ENCODE results near the gene TGM1.
A peak's percentile ranks its signal among the peaks of the same experiment; 100 is the strongest.

The TGM1 gene

DNA sequence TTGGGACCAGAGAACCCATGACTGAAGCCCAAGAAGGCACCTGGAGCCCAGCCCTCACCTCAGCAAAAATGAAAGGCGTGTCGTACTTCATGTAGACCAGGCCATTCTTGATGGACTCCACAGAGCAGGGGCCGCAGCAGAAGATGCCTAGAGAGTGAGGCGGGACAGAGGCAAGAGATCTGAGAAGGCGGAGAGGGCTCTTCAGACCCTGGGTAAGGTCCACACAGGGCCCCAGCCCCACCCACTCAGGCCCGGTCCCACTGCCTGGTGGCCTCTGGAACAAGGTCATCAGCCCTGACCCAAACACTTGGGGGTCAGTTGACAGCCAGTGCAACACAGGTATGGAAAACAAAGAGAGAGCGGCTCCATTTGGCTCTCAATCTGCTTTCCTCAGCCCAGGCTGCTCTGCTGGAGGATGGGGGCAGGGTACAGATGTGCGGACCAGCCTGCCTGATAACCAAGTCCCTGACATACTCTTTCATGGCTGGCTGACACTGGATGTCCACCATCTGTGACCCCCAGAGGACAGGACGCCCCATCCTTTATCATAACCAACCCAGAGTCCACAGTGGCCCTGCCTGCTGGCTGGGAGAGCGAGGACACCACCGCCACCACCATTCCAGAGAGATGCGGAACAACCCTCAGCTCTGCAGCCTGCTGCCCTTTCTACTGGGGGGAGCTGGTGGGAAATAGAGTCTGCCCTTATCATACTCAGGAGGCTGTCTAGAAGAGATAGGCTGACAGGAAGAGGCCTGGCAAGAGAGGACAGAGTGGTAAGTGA is 6.9 kb downstream of the TGM1 start:
- H3K9me3 ChIP-seq (ENCODE audit: control insufficient read depth in 5 of 5, low read length in 5 of 5) = no peaks in the 10 kb centered on the region
- H3K4me3 ChIP-seq (ENCODE audit: low read depth in 1 of 5, low read length in 5 of 5) = no peak overlapping the region
- peaks cover 1 to 48% (median 37%) of the 10 kb centered on the region in 5 donors for H3K4me1 ChIP-seq (ENCODE audit: control insufficient read depth in 5 of 5, insufficient read depth in 5 of 5, low read length in 5 of 5)
- no peak overlapping the region for H3K27ac ChIP-seq (ENCODE audit: low read depth, low read length)
- H3K9ac ChIP-seq (ENCODE audit: low read length in 5 of 5) = no peak overlapping the region
- H3K36me3 ChIP-seq (ENCODE audit: control insufficient read depth in 5 of 5, insufficient read depth in 5 of 5, low read length in 5 of 5) = peaks cover 0 to 23% (median 9%) of the 10 kb centered on the region in 5 donors
- no peaks in the 10 kb centered on the region for H3K27me3 ChIP-seq (ENCODE audit: control insufficient read depth in 5 of 5, insufficient read depth in 4 of 5, low read length in 5 of 5)

DNA sequence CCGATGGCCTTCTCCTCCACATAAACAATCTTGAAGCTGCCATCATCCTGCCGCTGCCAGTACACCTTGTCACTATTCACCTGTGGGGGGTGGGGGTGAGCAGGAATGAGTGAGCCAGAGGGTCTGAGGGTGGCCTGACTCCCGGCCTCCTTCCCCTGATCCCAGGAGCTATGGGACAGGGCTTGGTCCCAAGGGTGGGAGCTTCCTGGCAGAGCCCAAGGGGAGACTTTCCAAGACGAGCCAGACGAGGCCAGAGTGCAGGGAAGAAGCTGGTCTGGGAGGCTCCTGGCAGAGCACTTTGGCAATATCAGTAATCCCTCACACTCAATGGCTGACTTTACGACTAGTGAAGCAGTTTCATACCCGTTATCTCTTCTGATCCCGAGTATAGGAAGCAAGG is 7.5 kb downstream of the TGM1 start:
- no peak overlapping the region for H3K4me3 ChIP-seq (ENCODE audit: low read depth in 1 of 5, low read length in 5 of 5)
- peaks cover 0 to 21% (median 9%) of the 10 kb centered on the region in 5 donors for H3K36me3 ChIP-seq (ENCODE audit: control insufficient read depth in 5 of 5, insufficient read depth in 5 of 5, low read length in 5 of 5)
- no peak overlapping the region for H3K27ac ChIP-seq (ENCODE audit: low read depth, low read length)
- no peaks in the 10 kb centered on the region for H3K9me3 ChIP-seq (ENCODE audit: control insufficient read depth in 5 of 5, low read length in 5 of 5)
- H3K27me3 ChIP-seq (ENCODE audit: control insufficient read depth in 5 of 5, insufficient read depth in 4 of 5, low read length in 5 of 5) = no peaks in the 10 kb centered on the region
- H3K4me1 ChIP-seq (ENCODE audit: control insufficient read depth in 5 of 5, insufficient read depth in 5 of 5, low read length in 5 of 5) = peaks cover 1 to 48% (median 37%) of the 10 kb centered on the region in 5 donors
- no peak overlapping the region for H3K9ac ChIP-seq (ENCODE audit: low read length in 5 of 5)

DNA sequence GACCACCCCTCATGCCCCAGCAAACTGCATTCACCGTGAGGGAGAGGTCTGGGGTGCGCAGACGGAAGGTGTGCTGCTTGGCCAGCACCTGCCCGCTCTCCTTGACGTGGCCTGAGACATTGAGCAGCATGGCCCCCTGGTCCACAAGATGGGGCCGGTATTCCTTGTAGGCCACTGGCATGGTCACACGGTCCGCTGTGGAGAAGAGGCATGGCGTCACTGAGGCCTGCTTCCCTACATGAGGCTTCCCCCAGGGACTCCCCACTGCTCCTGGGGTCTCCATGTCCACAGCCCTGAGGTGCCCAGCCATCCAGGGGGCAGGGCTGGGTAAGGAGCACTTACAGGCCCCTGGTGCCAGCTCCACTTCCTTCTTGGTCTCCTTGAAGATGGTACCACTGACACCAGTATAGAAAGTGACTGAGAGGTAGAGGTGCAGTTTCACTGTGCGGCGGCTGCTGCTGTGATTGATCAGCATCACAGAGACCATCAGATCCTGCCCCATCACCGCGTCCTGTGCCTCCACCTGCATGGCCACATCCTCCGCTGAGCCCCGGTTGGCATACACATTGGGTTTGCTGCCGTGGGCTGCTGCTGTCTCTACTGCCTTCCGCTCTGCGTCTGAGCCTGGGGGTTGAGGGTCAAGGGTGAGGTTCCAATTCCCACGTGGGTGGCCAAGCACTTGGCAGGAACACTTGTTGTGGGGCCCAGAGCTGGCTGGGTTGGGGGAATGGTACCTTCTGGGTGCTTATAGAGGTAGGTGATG is 8.2 kb downstream of the TGM1 start:
- Histone ChIP-seq H3K9ac (ENCODE audit: low read length in 5 of 5) (no peak overlapping the region), H3K4me1 (ENCODE audit: control insufficient read depth in 5 of 5, insufficient read depth in 5 of 5, low read length in 5 of 5) (peaks cover 1 to 48% (median 37%) of the 10 kb centered on the region in 5 donors), H3K27me3 (ENCODE audit: control insufficient read depth in 5 of 5, insufficient read depth in 4 of 5, low read length in 5 of 5) (no peaks in the 10 kb centered on the region), H3K36me3 (ENCODE audit: control insufficient read depth in 5 of 5, insufficient read depth in 5 of 5, low read length in 5 of 5) (peaks cover 0 to 21% (median 6%) of the 10 kb centered on the region in 5 donors), H3K4me3 (ENCODE audit: low read depth in 1 of 5, low read length in 5 of 5) (no peak overlapping the region), H3K9me3 (ENCODE audit: control insufficient read depth in 5 of 5, low read length in 5 of 5) (no peaks in the 10 kb centered on the region), H3K27ac (ENCODE audit: low read depth, low read length) (no peak overlapping the region)

DNA sequence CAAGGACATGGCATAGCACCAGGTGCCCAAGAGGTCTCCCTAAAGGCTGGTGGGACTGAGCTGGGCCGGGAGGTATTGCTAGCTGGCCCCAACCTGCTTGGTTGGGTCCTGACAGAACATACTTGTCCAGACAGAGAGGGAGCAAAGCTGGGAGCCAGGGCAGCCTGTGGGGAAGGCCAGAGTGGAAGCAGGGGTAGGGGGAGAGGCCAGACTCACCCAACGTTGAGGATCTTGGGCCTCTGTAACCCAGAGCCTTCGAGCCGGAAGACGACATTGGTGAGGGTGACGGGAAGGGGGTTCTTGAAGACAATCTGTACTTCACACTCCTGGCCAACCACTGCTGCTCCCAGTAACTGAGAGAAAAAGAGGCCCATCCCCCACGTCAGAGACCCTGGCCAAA is 9.0 kb downstream of the TGM1 start:
- Histone ChIP-seq H3K27me3 (ENCODE audit: control insufficient read depth in 5 of 5, insufficient read depth in 4 of 5, low read length in 5 of 5) (no peaks in the 10 kb centered on the region), H3K9me3 (ENCODE audit: control insufficient read depth in 5 of 5, low read length in 5 of 5) (no peaks in the 10 kb centered on the region), H3K36me3 (ENCODE audit: control insufficient read depth in 5 of 5, insufficient read depth in 5 of 5, low read length in 5 of 5) (peaks cover 0 to 25% (median 6%) of the 10 kb centered on the region in 5 donors), H3K4me3 (ENCODE audit: low read depth in 1 of 5, low read length in 5 of 5) (no peak overlapping the region), H3K4me1 (ENCODE audit: control insufficient read depth in 5 of 5, insufficient read depth in 5 of 5, low read length in 5 of 5) (peaks cover 1 to 41% (median 31%) of the 10 kb centered on the region in 5 donors), H3K9ac (ENCODE audit: low read length in 5 of 5) (peak overlapping the region in 1 of 5 donors; percentile 21), H3K27ac (ENCODE audit: low read depth, low read length) (no peak overlapping the region)

DNA sequence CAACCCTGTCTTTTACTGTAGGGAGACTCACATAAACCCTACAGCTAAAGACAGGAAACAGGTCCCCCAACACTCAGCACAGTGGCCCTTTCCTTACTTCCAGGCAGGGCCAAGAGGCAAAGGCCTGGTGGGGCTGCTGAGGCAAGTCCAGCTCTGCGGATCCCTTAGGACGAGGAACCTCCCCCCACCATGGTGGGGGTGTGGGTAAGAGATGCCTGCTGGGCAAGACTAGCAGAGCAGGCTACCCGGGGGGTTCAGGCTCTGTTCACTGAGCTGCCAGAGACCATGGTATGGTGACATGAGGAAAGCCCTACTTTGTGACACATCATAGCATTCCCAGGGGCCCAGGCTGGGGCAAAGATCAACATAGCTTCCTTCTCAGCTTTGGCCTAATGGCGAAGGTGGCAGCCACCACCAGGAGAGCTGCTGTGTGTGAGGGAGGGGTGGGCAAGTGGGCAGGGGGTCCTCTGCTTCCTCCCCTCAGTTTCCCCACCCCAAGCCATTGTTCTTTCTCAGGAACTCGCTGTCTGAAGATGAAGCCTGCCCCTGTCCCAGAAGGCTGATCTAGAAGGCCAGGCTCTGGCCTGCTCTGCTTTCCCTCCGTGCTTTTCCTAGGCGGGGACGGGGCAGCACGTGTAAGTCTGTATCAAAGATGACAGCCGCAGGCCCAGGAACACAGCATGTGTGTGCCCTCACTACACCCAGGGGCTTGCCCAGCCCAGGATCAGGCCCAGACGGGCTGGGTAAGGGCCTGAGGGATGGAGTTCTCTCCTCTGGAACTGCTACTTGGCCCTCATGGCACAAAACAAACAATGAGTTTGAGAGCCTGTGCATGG is 10.5 kb downstream of the TGM1 start:
- peak overlapping the region in 2 of 5 donors; percentile 7 to 45 for H3K9ac ChIP-seq (ENCODE audit: low read length in 5 of 5)
- H3K4me1 ChIP-seq (ENCODE audit: control insufficient read depth in 5 of 5, insufficient read depth in 5 of 5, low read length in 5 of 5) = peaks cover 1 to 35% (median 26%) of the 10 kb centered on the region in 5 donors
- no peak overlapping the region for H3K27ac ChIP-seq (ENCODE audit: low read depth, low read length)
- no peak overlapping the region for H3K4me3 ChIP-seq (ENCODE audit: low read depth in 1 of 5, low read length in 5 of 5)
- peaks cover 0 to 26% (median 6%) of the 10 kb centered on the region in 5 donors for H3K36me3 ChIP-seq (ENCODE audit: control insufficient read depth in 5 of 5, insufficient read depth in 5 of 5, low read length in 5 of 5)
- no peaks in the 10 kb centered on the region for H3K9me3 ChIP-seq (ENCODE audit: control insufficient read depth in 5 of 5, low read length in 5 of 5)
- no peaks in the 10 kb centered on the region for H3K27me3 ChIP-seq (ENCODE audit: control insufficient read depth in 5 of 5, insufficient read depth in 4 of 5, low read length in 5 of 5)

GRCh38 chr14:24251880-24252288 is 11.1 kb downstream of the TGM1 start:
- H3K27me3 ChIP-seq (ENCODE audit: control insufficient read depth in 5 of 5, insufficient read depth in 4 of 5, low read length in 5 of 5) = no peaks in the 10 kb centered on the region
- H3K4me1 ChIP-seq (ENCODE audit: control insufficient read depth in 5 of 5, insufficient read depth in 5 of 5, low read length in 5 of 5) = peaks cover 1 to 29% (median 22%) of the 10 kb centered on the region in 5 donors
- peak overlapping the region in 2 of 5 donors; percentile 7 to 45 for H3K9ac ChIP-seq (ENCODE audit: low read length in 5 of 5)
- no peak overlapping the region for H3K27ac ChIP-seq (ENCODE audit: low read depth, low read length)
- H3K9me3 ChIP-seq (ENCODE audit: control insufficient read depth in 5 of 5, low read length in 5 of 5) = no peaks in the 10 kb centered on the region
- peaks cover 0 to 26% (median 6%) of the 10 kb centered on the region in 5 donors for H3K36me3 ChIP-seq (ENCODE audit: control insufficient read depth in 5 of 5, insufficient read depth in 5 of 5, low read length in 5 of 5)
- H3K4me3 ChIP-seq (ENCODE audit: low read depth in 1 of 5, low read length in 5 of 5) = no peak overlapping the region

DNA sequence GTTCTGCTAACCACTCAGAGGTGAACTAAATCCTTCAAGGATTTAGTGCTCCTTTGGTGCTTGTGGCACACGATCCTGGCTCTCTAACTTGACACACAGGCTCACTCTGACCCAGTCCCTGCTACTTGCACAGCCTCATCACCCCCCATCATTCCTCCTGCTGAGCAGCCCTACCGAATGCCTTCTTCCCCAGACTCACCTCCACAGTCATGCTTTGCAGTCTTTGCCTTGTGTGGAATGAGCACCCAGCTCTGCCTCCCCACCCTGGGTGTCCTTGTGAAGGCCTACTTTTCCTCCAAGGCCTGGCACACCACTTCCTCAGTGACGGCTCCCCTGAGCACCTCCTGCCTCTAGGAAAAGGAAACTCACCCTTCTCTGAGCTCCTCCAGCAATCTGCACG is 12.6 kb downstream of the TGM1 start:
- Histone ChIP-seq H3K4me3 (ENCODE audit: low read depth in 1 of 5, low read length in 5 of 5) (no peak overlapping the region), H3K27ac (ENCODE audit: low read depth, low read length) (no peak overlapping the region), H3K27me3 (ENCODE audit: control insufficient read depth in 5 of 5, insufficient read depth in 4 of 5, low read length in 5 of 5) (no peaks in the 10 kb centered on the region)

GRCh38 chr14:24249230-24250021 is 13.6 kb downstream of the TGM1 start:
- Histone ChIP-seq H3K9me3 (ENCODE audit: control insufficient read depth in 5 of 5, low read length in 5 of 5) (no peaks in the 10 kb centered on the region), H3K4me3 (ENCODE audit: low read depth in 1 of 5, low read length in 5 of 5) (no peak overlapping the region), H3K4me1 (ENCODE audit: control insufficient read depth in 5 of 5, insufficient read depth in 5 of 5, low read length in 5 of 5) (peaks cover 0 to 6% (median 0%) of the 10 kb centered on the region in 5 donors), H3K36me3 (ENCODE audit: control insufficient read depth in 5 of 5, insufficient read depth in 5 of 5, low read length in 5 of 5) (peaks cover 0 to 14% (median 0%) of the 10 kb centered on the region in 5 donors), H3K27ac (ENCODE audit: low read depth, low read length) (no peak overlapping the region), H3K27me3 (ENCODE audit: control insufficient read depth in 5 of 5, insufficient read depth in 4 of 5, low read length in 5 of 5) (no peaks in the 10 kb centered on the region), H3K9ac (ENCODE audit: low read length in 5 of 5) (peak overlapping the region in 1 of 5 donors; percentile 19)

More for the DNA sequence above, 12.6 kb downstream of the TGM1 start:
- Histone ChIP-seq H3K4me1 (ENCODE audit: control insufficient read depth in 5 of 5, insufficient read depth in 5 of 5, low read length in 5 of 5) (peaks cover 0 to 14% (median 7%) of the 10 kb centered on the region in 5 donors), H3K36me3 (ENCODE audit: control insufficient read depth in 5 of 5, insufficient read depth in 5 of 5, low read length in 5 of 5) (peaks cover 0 to 23% (median 6%) of the 10 kb centered on the region in 5 donors), H3K9me3 (ENCODE audit: control insufficient read depth in 5 of 5, low read length in 5 of 5) (no peaks in the 10 kb centered on the region), H3K9ac (ENCODE audit: low read length in 5 of 5) (no peak overlapping the region)

DNA sequence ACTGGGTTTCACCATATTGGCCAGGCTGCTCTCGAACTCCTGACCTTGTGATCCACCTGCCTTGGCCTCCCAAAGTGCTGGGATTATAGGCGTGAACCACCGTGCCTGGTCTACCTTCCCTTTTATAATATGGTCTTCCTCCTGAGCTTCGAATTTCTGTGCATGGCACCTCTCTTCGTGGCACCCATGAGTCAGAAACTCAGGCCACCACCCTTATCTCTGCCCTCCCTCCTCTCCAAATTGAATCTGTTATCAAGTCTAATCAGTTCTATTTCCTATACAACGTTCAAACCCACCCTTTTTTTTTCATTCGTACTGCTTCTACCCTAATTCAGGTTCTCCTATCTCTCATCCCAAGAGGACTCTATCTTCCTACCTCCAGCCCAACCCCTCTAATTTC is 15.6 kb downstream of the TGM1 start:
- no peak overlapping the region for H3K9ac ChIP-seq (ENCODE audit: low read length in 5 of 5)
- peaks cover 0 to 5% (median 0%) of the 10 kb centered on the region in 5 donors for H3K36me3 ChIP-seq (ENCODE audit: control insufficient read depth in 5 of 5, insufficient read depth in 5 of 5, low read length in 5 of 5)
- H3K4me3 ChIP-seq (ENCODE audit: low read depth in 1 of 5, low read length in 5 of 5) = no peak overlapping the region
- H3K9me3 ChIP-seq (ENCODE audit: control insufficient read depth in 5 of 5, low read length in 5 of 5) = no peaks in the 10 kb centered on the region
- H3K27me3 ChIP-seq (ENCODE audit: control insufficient read depth in 5 of 5, insufficient read depth in 4 of 5, low read length in 5 of 5) = no peaks in the 10 kb centered on the region
- no peak overlapping the region for H3K27ac ChIP-seq (ENCODE audit: low read depth, low read length)
- H3K4me1 ChIP-seq (ENCODE audit: control insufficient read depth in 5 of 5, insufficient read depth in 5 of 5, low read length in 5 of 5) = peaks cover 0 to 13% (median 6%) of the 10 kb centered on the region in 5 donors

Measured in subcutaneous abdominal adipose tissue (tissue), 5 donors.